Smooth muscle cell (in vitro differentiated cells): ENCODE results near the gene C2CD2. TPM values are rescaled to one million over a fixed set of nuclear protein-coding genes. Genes with fewer than 3 reads are reported as not detected.

Experiments
- DNase-seq: peaks from one replicate; lab custom pipeline; 2025; ENCODE audit not compliant: unreplicated experiment; lab: John Stamatoyannopoulos, UW
- H2AFZ ChIP-seq: fragments of 200-600 bp; sonication (generic); 2 replicates; pipeline ENCODE4 v1.6.0; 2016; ENCODE audit warnings: antibody characterized with exemption, low read depth, mild to moderate bottlenecking
- H3F3A ChIP-seq: fragments of 200-600 bp; sonication (generic); 2 replicates; pipeline ENCODE4 v1.6.0; 2017; ENCODE audit warnings: antibody characterized with exemption, low read depth
- H3K27ac ChIP-seq: fragments of 200-600 bp; sonication (generic); 2 replicates; pipeline ENCODE4 v1.5.1; 2016; ENCODE audit warnings: low read depth, mild to moderate bottlenecking
- H3K27me3 ChIP-seq: fragments of 200-600 bp; sonication (generic); 2 replicates; pipeline ENCODE4 v1.6.1; 2016; ENCODE audit warnings: low read depth, mild to moderate bottlenecking
- H3K36me3 ChIP-seq: fragments of 200-600 bp; sonication (generic); 2 replicates; pipeline ENCODE4 v1.5.1; 2016; ENCODE audit warnings: low read depth
- H3K4me1 ChIP-seq: fragments of 200-600 bp; sonication (generic); 2 replicates; pipeline ENCODE4 v1.5.1; 2016; ENCODE audit warnings: low read depth
- H3K4me2 ChIP-seq: fragments of 200-600 bp; sonication (generic); 2 replicates; pipeline ENCODE4 v1.6.0; 2016; ENCODE audit warnings: mild to moderate bottlenecking
- H3K4me3 ChIP-seq: fragments of 200-600 bp; sonication (generic); 2 replicates; pipeline ENCODE4 v1.5.1; 2016; ENCODE audit warnings: mild to moderate bottlenecking
- H3K79me2 ChIP-seq: fragments of 200-600 bp; sonication (generic); 2 replicates; pipeline ENCODE4 v1.6.0; 2016; ENCODE audit warnings: low read depth, mild to moderate bottlenecking
- H3K9ac ChIP-seq: fragments of 200-600 bp; sonication (generic); 2 replicates; pipeline ENCODE4 v1.6.0; 2016; ENCODE audit warnings: low read depth
- H3K9me3 ChIP-seq: fragments of 200-600 bp; sonication (generic); replicated peaks from 2 replicates; pipeline ENCODE4 v1.5.1; 2016; ENCODE audit warnings: low read depth
- H4K20me1 ChIP-seq: fragments of 200-600 bp; sonication (generic); 2 replicates; pipeline ENCODE4 v1.6.0; 2016; ENCODE audit warnings: low read depth
- CTCF ChIP-seq: fragments of 200-600 bp; sonication (generic); IDR thresholded peaks from 2 replicates; pipeline ENCODE4 v1.5.1; 2017; ENCODE audit warnings: borderline replicate concordance, mild to moderate bottlenecking, antibody characterized with exemption; ENCODE audit not compliant: insufficient read depth, poor library complexity, severe bottlenecking
- WGBS: methylation state at CpG from one replicate; pipeline ENCODE4 v1.1.7; 2016; ENCODE audit warnings: low lambda C conversion rate; 5-methylcytosine and 5-hydroxymethylcytosine counted together
- polyA plus RNA-seq: library from polyadenylated mRNA; unstranded; fragments of >200 nt; fragmentation: Nextera tagmentation; extraction: Ambion mirVana; gene quantifications from 2 replicates; pipeline ENCODE4 v1.2.1, GENCODE V29; 2016
- total RNA-seq: library from RNA; depleted of rRNA; stranded (reverse); fragments of >200 nt; gene quantifications from 2 replicates; pipeline ENCODE4 v1.2.3, GENCODE V29; 2014

The C2CD2 gene
- total and polyA plus RNA-seq, 2 experiments from 2014 or later, result 3.4 to 6.1 TPM

- H3K79me2 ChIP-seq, result no peaks in the 10 kb centered on the region
- no peak overlapping the region for H3K4me3 ChIP-seq
- no peaks in the 10 kb centered on the region for H3K27me3 ChIP-seq
- DNase-seq, result no peak
- TF ChIP-seq CTCF, result no peak
- no peak overlapping the region for H3K27ac ChIP-seq
- H3F3A ChIP-seq, result no peaks in the 10 kb centered on the region
- H3K9me3 ChIP-seq, result no peaks in the 10 kb centered on the region
- no peak overlapping the region for H3K4me2 ChIP-seq
- no peak overlapping the region for H2AFZ ChIP-seq
- no peak overlapping the region for H3K9ac ChIP-seq
- no peaks in the 10 kb centered on the region for H3K36me3 ChIP-seq
- 92% methylated on average over 13 of the region's 15 CpGs for WGBS
- H3K4me1 ChIP-seq, result no peaks in the 10 kb centered on the region
- H4K20me1 ChIP-seq, result no peaks in the 10 kb centered on the region
Observed at GRCh38 chr21:41919666-41920398, 34.0 kb downstream of the C2CD2 start.

- Histone ChIP-seq H2AFZ (no peak overlapping the region), H3K4me3 (no peak overlapping the region), H3K27ac (no peak overlapping the region), H3F3A (no peaks in the 10 kb centered on the region), H3K27me3 (no peaks in the 10 kb centered on the region), H3K9me3 (no peaks in the 10 kb centered on the region), H3K79me2 (no peaks in the 10 kb centered on the region), H4K20me1 (no peaks in the 10 kb centered on the region), H3K9ac (no peak overlapping the region), H3K4me1 (no peaks in the 10 kb centered on the region), H3K36me3 (no peaks in the 10 kb centered on the region), H3K4me2 (no peak overlapping the region)
- no peak for DNase-seq
- no peak for TF ChIP-seq CTCF
- 96% methylated on average over 15 of the region's 15 CpGs for WGBS
Observed at GRCh38 chr21:41918561-41919358, 35.1 kb downstream of the C2CD2 start.

DNA sequence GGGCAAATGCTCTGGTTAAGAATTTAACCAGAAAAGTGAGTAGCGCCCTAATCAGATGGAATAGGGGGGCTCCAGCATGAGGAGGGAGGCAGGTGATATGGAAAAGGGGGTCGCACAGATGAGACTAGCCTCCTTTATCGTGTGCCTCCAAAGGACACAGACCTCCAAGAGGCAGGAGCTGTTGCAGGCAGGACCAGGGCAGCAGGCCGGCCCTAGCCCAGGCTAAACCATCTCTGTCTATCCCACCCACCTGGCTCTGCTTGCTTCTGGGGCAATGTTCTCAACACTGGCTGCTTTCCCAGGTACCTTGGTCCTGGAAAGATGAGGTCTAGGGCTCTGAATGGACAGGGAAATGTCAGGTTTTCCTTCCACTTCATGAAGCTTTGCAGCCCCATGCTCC, 36.3 kb downstream of the C2CD2 start:
- TF ChIP-seq CTCF, result no peak
- no peak overlapping the region for H3K27ac ChIP-seq
- H3K9ac ChIP-seq, result no peak overlapping the region
- H3K36me3 ChIP-seq, result no peaks in the 10 kb centered on the region
- no peaks in the 10 kb centered on the region for H3F3A ChIP-seq
- no peaks in the 10 kb centered on the region for H3K27me3 ChIP-seq
- 91% methylated on average over 4 of the region's 4 CpGs for WGBS
- no peak for DNase-seq
- H4K20me1 ChIP-seq, result no peaks in the 10 kb centered on the region
- no peaks in the 10 kb centered on the region for H3K79me2 ChIP-seq
- H3K4me3 ChIP-seq, result no peak overlapping the region
- H3K4me1 ChIP-seq, result no peaks in the 10 kb centered on the region
- no peak overlapping the region for H3K4me2 ChIP-seq
- no peak overlapping the region for H2AFZ ChIP-seq
- H3K9me3 ChIP-seq, result no peaks in the 10 kb centered on the region
